ENCODE measurements around the gene SNAPC4. TPM values are rescaled to one million over a fixed set of nuclear protein-coding genes. Genes with fewer than 3 reads are reported as not detected.

The SNAPC4 gene
- polyA plus RNA-seq (ENCODE audit: low read depth in 6 of 6) = 1 to 10 TPM in 5 of 6 donors, not detected in 1; 1.1 to 2.1 (median 1.3) TPM

DNA sequence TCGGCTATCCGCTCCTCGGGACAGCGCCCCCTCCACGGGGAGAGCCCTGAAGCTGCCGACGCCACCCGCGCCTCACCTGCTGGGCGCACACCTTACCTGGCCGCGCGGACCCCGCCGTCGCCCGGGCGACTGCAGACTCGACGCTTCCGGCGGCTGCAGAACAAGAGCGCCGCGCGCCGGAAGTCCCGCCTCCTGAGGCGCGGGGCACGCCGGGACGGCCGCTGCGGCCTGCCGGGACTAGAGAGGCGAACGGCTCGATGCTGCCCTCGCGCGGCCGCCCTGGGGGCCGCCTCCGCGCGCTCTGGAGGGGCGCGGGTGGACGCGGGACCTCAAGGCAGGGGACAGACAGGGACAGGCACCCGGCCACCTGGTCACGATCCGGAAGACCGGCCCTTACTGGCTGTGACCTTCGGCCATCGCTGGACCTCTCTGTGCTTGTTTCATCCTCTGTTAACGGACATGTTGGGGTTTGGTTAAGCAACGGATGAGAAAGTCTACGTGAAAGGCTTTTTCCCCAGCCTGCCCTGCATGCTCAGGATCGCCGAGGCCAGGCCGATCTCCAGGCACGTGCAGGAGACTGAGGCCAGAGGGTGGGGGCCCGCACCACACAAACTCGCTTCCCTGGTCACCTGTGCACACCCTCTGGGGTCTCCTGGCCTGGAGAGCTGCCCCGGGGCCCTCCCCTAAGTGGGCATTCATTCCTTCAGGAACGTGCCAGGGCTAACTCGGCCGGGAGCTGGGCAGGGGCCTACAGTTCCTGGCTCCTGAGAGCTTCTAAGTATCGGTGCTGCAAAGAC, at the start of gene SNAPC4:
SNAPC4 (minus strand) TSS at position 133 of the 797 bp plus-strand sequence. CDS start 1,742 bp downstream, outside the sequence.
- H3K9me3 Mint-ChIP-seq = no peaks in the 10 kb centered on the region
- H3K4me3 Mint-ChIP-seq = peak within 1 kb of the TSS; percentile 80 to 94 (median 88)
- peak within 1 kb of the TSS in 5 of 6 donors; percentile 62 to 94 (median 85) for H3K27ac Mint-ChIP-seq
- ATAC-seq (ENCODE audit: low read depth in 2 of 2) (peak; percentile 73 to 77), DNase-seq (peak; percentile 86)
- H3K27me3 Mint-ChIP-seq = no peaks in the 10 kb centered on the region
- H3K4me1 Mint-ChIP-seq = peaks cover 25 to 50% (median 41%) of the 10 kb centered on the region in 3 donors
- no peaks in the 10 kb centered on the region for H3K36me3 Mint-ChIP-seq

- H3K27ac Mint-ChIP-seq = no peak overlapping the region
- ATAC-seq (ENCODE audit: low read depth in 2 of 2) = no peak
- H3K9me3 Mint-ChIP-seq = no peaks in the 10 kb centered on the region
- H3K4me3 Mint-ChIP-seq = no peak overlapping the region
- no peaks in the 10 kb centered on the region for H3K27me3 Mint-ChIP-seq
- DNase-seq = no peak
- peaks cover 8 to 28% of the 10 kb centered on the region in 2 donors for H3K36me3 Mint-ChIP-seq
- H3K4me1 Mint-ChIP-seq = peaks cover 0 to 1% (median 0%) of the 10 kb centered on the region in 3 donors
These were observed 48.7 kb upstream of the SNAPC4 start for GRCh38 chr9:136448655-136449054.

- Mint-ChIP-seq H3K27me3 (no peaks in the 10 kb centered on the region), H3K4me3 (peak overlapping the region in 1 of 8 donors; percentile 27), H3K27ac (no peak overlapping the region), H3K4me1 (peaks cover 0 to 6% (median 3%) of the 10 kb centered on the region in 3 donors), H3K36me3 (peaks cover 8 to 23% of the 10 kb centered on the region in 2 donors), H3K9me3 (no peaks in the 10 kb centered on the region)
- ATAC-seq (ENCODE audit: low read depth in 2 of 2) (no peak), DNase-seq (no peak)
These were observed 47.3 kb upstream of the SNAPC4 start for GRCh38 chr9:136447173-136447778.

DNA sequence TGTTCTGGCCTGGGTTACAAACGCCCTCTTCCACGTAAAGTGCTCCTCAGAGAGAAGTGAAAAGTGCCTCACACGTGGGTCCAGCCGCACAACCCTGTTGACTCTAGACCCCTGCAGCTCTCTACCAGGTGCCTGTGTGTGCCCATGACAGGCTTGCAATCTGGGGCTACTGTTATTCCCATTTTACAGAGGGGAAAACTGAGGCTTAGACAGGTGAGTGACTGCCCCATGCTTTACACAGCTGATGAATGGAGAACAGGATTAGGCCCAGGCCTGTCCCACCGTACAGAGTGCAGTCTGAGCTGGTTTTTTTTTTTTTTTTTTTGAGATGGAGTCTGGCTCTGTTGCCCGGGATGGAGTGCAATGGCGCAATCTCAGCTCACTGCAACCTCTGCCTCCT, 45.8 kb upstream of the SNAPC4 start:
- H3K4me3 Mint-ChIP-seq = no peak overlapping the region
- H3K27me3 Mint-ChIP-seq = no peaks in the 10 kb centered on the region
- peaks cover 0 to 6% (median 3%) of the 10 kb centered on the region in 3 donors for H3K4me1 Mint-ChIP-seq
- H3K9me3 Mint-ChIP-seq = no peaks in the 10 kb centered on the region
- H3K27ac Mint-ChIP-seq = no peak overlapping the region
- ATAC-seq (ENCODE audit: low read depth in 2 of 2) (no peak), DNase-seq (no peak)
- peaks cover 8 to 16% of the 10 kb centered on the region in 2 donors for H3K36me3 Mint-ChIP-seq

DNA sequence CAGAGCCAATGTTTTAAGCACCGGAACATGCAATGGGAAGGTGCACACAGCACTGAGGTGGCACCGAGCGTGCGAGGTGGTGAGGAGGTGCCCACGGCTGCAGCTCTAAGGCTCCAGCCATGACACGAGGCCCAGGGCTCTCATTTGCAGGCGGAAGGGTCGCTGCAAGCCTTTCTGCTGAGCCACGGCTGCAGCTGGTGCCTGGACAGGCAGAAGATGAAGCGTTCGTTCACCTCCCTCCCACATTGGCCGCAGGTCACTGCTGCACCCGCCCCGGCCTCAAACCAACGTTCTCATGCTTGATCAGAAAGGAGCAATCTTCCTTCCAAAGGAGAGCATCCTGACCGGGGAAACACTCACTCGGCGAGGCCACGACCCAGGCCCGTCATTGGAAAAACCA, 44.1 kb upstream of the SNAPC4 start:
- Mint-ChIP-seq H3K4me1 (peaks cover 0 to 6% (median 3%) of the 10 kb centered on the region in 3 donors), H3K27me3 (no peaks in the 10 kb centered on the region), H3K36me3 (peaks cover 8 to 16% of the 10 kb centered on the region in 2 donors), H3K9me3 (no peaks in the 10 kb centered on the region), H3K27ac (peak overlapping the region in 2 of 6 donors; percentile 15 to 29), H3K4me3 (peak overlapping the region in 1 of 8 donors; percentile 30)
- DNase-seq = no peak
- no peak for ATAC-seq (ENCODE audit: low read depth in 2 of 2)

DNA sequence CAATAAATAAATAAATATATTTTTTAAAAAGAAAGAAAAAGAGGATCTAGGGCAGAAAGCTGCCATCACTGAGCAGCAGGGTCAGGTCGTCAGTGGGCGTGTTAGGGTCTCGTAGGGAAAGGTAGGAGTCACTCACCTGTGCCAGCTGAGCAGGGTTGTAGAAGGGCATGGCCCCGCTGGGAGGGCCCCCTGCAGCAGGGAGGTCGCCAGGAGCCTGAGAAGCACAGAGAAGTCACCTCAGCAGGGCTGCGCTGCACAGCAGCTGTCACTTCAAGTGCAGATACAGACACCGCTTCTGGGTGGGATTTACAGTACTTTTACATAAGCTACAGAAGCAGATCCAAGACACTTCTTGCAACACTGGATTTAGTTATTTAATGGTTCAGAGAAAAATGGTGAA, 43.7 kb upstream of the SNAPC4 start:
- Mint-ChIP-seq H3K27ac (peak overlapping the region in 3 of 6 donors; percentile 2 to 74 (median 69)), H3K4me1 (peaks cover 0 to 6% (median 3%) of the 10 kb centered on the region in 3 donors), H3K4me3 (peak overlapping the region in 1 of 8 donors; percentile 30), H3K9me3 (no peaks in the 10 kb centered on the region), H3K36me3 (peaks cover 8 to 16% of the 10 kb centered on the region in 2 donors), H3K27me3 (no peaks in the 10 kb centered on the region)
- no peak for DNase-seq
- no peak for ATAC-seq (ENCODE audit: low read depth in 2 of 2)

- Mint-ChIP-seq H3K4me1 (peaks cover 3 to 10% (median 4%) of the 10 kb centered on the region in 3 donors), H3K4me3 (peak overlapping the region in 2 of 8 donors; percentile 47 to 51), H3K27ac (no peak overlapping the region), H3K9me3 (no peaks in the 10 kb centered on the region), H3K27me3 (no peaks in the 10 kb centered on the region), H3K36me3 (peaks cover 8 to 16% of the 10 kb centered on the region in 2 donors)
- ATAC-seq (ENCODE audit: low read depth in 2 of 2) = no peak
- no peak for DNase-seq
These were observed 43.1 kb upstream of the SNAPC4 start for GRCh38 chr9:136443087-136443486.

DNA sequence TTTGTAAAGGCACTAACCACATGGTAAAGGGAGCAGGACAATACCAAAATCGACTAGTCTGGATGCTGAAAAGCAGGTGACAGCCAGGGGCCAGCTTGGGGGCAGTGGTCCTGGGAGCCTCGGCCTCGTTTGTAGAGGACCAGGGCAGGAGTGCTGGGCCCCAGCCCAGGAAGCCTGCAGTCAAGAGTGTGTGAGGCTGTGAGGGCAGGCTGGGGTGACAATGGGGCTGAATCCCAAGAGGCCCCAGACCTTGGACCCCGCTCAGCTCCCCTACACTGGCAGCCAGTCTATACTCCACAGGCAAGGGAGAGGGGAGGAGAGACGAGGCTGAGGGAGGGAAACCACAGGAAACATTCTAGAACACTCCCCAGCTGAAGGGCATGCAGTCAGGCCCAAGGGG, 42.3 kb upstream of the SNAPC4 start:
- ATAC-seq (ENCODE audit: low read depth in 2 of 2) (no peak), DNase-seq (no peak)
- H3K27me3 Mint-ChIP-seq = no peaks in the 10 kb centered on the region
- H3K4me3 Mint-ChIP-seq = peak overlapping the region in 1 of 8 donors; percentile 51
- peaks cover 8 to 18% (median 12%) of the 10 kb centered on the region in 3 donors for H3K4me1 Mint-ChIP-seq
- peaks cover 8 to 16% of the 10 kb centered on the region in 2 donors for H3K36me3 Mint-ChIP-seq
- no peaks in the 10 kb centered on the region for H3K9me3 Mint-ChIP-seq
- H3K27ac Mint-ChIP-seq = no peak overlapping the region

GRCh38 chr9:136441681-136442245, 41.8 kb upstream of the SNAPC4 start:
- Mint-ChIP-seq H3K27ac (peak overlapping the region in 1 of 6 donors; percentile 88), H3K4me1 (peaks cover 10 to 23% (median 17%) of the 10 kb centered on the region in 3 donors), H3K4me3 (peak overlapping the region in 5 of 8 donors; percentile 16 to 65 (median 28)), H3K27me3 (no peaks in the 10 kb centered on the region), H3K36me3 (peaks cover 3 to 12% of the 10 kb centered on the region in 2 donors), H3K9me3 (no peaks in the 10 kb centered on the region)
- DNase-seq = no peak
- ATAC-seq (ENCODE audit: low read depth in 2 of 2) = no peak

DNA sequence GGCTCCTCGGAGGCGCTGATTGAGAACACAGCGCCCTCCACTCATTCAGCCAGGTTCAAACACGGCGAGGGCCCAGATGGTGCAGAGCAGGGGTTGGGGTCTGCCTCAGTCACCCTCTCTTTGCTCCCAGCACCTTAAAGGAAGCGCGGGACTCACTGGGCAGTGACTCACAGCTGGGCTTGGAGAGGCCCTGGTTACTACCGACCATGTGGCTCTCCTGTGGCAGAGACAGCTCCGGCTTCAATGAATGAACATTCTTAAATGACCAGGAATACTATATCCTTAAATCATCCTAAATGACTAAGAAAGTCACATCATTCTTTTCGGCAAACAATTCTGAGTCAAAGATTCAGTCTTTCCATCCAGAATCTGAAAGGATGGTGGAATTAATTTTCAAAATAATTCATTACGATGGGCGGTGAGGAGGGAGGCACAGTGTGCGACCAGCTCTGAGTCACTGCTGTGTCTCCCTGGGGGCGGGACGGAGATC, 41.3 kb upstream of the SNAPC4 start:
- Mint-ChIP-seq H3K4me1 (peaks cover 10 to 27% (median 21%) of the 10 kb centered on the region in 3 donors), H3K27me3 (no peaks in the 10 kb centered on the region), H3K27ac (peak overlapping the region in 2 of 6 donors; percentile 33 to 88), H3K9me3 (no peaks in the 10 kb centered on the region), H3K4me3 (peak overlapping the region in 7 of 8 donors; percentile 9 to 85 (median 65)), H3K36me3 (peaks cover 0 to 6% of the 10 kb centered on the region in 2 donors)
- DNase-seq = no peak
- ATAC-seq (ENCODE audit: low read depth in 2 of 2) = no peak

GRCh38 chr9:136439481-136440408, 39.8 kb upstream of the SNAPC4 start, which contains the start of gene INPP5E:
INPP5E (minus strand) TSS chr9:136439845; CDS start chr9:136439419, 426 bp downstream.
- H3K36me3 Mint-ChIP-seq = peaks cover 0 to 5% of the 10 kb centered on the region in 2 donors
- peak; percentile 88 for DNase-seq
- peak; percentile 82 to 85 for ATAC-seq (ENCODE audit: low read depth in 2 of 2)
- peak within 1 kb of the TSS; percentile 77 to 92 (median 84) for H3K4me3 Mint-ChIP-seq
- no peaks in the 10 kb centered on the region for H3K9me3 Mint-ChIP-seq
- H3K27me3 Mint-ChIP-seq = no peaks in the 10 kb centered on the region
- peaks cover 15 to 27% (median 25%) of the 10 kb centered on the region in 3 donors for H3K4me1 Mint-ChIP-seq
- H3K27ac Mint-ChIP-seq = peak within 1 kb of the TSS in 4 of 6 donors; percentile 44 to 81 (median 62)
